Right hindlimb (tissue), 1 donor: ENCODE results near the gene ELAVL2.

Experiments
- DNase-seq: peaks from one replicate; pipeline ENCODE4 v3.0.0-alpha.2; 2018

Gene ELAVL2

DNA sequence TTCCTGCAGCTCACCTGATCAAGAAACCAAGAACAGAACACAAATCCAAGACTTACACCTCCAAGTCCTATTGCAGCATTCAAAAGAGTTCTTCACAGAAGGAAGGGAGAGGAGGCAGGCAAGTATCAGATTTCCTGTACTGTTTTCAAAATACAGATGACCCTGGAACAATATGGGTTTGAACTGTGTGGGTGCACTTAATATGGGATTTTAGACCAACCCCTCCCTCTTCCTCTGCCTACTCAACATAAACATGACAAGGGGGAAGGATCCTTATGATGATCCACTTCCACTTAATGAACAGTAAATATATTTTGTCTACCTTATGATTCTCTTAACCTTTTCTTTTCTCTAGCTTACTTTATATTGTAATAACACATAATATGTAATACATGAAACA, 104.6 kb downstream of the ELAVL2 start:
- DNase-seq = no peak

DNA sequence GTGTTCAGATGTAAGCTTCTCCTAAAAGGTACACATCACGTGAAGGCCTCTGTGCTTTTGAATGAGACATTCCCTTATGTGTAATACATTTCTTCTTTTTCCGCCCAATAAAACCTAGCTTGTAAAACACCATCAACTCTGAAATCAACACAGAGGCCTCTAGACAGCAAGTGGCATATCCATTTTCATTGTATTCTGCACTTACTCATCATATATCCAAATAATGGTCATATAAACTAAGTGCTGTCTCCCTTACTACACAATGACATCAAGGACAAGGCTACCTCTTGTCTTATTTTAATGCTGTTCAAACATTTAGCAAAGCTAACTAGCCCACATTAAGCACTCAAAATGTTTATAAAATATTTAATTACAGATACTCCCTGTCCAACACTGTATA, 108.5 kb downstream of the ELAVL2 start:
- no peak for DNase-seq

DNA sequence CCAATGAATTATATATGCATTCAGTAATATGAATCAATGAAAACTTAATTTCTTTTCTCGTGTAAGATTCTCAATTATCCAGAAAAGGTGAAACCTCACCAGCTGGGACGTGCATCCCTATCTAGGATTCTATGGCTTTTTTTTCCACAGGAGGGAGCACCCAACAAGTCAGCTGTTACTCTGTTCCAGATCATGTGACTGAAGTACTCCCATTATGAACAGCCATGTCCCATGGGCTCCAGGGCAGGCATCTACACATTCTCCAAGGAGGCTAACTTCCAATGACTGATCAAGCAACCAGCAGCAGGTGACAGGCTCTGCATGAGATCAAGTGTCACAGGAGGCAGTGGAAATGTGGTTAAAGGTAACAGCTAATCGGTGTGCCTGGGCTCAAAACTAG, 118.8 kb downstream of the ELAVL2 start:
- DNase-seq = no peak

DNA sequence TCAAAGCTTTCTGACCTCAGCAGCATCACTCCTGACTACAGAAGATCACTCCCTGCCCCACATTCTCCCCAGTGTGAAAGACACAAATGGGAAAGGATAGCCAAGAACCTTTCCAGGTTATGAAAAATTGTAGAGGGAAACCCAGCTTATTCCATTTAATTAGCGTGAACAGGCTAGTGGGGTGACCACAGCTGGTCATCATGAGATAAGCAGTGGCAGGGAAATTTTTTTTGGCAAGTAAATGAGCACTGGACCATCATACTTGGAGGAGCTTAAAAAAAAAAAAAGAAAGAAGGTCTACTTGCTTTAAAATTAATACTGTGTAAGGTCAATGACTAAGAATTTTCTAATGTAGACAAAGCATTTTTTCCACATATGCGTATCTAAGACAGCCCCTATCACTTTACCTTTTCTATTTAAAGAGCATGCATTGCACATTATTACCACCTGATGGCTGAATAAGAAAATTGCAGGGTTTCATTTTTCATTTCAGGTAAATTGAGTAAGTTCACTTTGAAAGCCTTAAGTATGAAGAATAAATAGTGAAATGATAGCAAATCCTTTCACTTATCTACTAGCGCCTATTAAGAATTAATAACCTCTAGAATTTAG, 123.6 kb downstream of the ELAVL2 start:
- DNase-seq = no peak

DNA sequence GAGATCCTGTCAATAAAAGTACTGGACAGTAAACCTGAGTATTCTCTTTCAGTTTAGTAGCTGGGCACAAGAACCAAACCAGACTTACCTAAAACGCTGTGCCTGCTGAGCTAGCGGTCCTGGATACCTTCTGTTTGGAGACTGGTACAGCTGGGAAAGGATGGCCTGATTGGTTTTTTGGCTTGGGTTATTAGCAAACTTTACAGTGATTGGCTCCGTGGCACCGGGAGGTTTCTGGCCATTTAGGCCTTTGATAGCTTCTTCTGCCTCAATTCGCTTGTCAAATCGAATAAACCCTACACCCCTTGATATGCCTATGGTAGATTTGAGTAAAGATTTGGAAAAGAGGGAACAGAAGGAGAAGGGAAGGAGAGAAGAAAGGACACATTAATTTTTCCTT, 124.7 kb downstream of the ELAVL2 start:
- DNase-seq = no peak

DNA sequence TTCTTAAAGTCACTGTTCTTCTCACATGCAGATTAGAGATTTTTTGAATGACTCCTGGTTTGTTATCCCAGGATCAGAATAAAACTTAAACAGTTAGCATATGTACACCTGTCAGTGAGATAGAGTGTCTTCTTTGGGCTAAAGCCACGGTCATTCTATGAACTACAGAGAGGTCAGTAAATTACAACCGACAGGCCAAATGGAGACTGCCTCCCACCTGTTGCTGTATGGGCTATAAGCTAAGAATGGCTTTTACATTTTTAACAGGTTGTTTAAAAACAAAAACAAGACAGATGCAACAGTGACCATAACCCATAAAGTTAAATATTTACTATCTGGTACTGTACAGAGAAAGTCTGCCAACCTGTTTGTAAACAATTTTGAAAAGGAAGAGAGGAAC, 125.7 kb downstream of the ELAVL2 start:
- DNase-seq = no peak

DNA sequence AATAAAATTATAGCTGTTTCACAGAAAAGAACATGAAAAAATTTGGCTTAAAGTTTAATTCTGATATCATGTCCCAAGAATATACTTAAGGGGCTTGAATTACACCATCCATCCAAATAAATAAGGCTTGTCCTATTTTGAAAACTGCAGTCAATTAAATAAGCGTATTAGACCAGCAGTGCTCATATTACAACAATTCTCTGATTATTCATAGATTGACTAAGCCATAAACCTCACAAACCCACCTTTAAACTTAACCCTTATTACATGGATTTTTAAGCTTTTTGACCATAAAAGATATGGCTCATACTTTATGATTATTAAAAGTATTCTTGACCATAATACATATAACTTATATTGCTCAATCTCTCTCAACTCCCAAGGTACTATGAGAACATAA, 127.9 kb downstream of the ELAVL2 start:
- DNase-seq = no peak

DNA sequence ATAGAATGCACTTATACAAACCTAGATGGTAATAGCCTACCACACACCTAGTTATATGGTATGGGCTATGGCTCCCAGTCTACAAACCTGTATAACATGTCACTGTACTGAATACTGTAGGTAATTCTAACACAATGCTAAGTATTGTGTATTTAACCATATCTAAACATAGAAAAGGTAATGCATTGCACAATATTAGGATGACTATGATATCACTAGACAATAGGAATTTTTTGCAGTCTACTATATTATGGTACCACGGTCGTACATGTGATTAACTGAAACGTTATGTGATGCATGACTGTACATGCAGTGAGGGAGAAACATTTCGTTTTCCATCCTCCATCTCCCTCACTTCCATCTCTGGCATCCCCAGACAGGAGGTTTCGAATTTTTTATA, 130.5 kb downstream of the ELAVL2 start:
- no peak for DNase-seq

DNA sequence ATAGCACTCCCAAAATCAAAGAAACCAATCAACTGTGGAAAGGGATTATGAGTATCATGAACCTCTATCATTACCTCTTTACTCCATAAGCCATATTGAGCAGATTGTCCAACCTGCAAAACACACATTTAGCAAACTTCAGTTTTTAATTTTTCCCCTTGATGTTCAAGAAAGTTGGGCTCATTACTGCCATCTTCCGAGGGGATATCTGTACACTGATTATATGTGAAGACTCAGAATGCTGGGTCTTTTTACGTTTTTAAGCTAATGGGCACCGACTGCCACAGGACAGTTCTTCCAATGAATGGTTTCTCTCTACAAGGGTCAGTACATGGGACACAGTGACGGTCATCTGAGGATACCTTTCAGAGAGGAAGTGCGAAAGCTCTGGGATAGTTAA, 132.7 kb downstream of the ELAVL2 start:
- no peak for DNase-seq

DNA sequence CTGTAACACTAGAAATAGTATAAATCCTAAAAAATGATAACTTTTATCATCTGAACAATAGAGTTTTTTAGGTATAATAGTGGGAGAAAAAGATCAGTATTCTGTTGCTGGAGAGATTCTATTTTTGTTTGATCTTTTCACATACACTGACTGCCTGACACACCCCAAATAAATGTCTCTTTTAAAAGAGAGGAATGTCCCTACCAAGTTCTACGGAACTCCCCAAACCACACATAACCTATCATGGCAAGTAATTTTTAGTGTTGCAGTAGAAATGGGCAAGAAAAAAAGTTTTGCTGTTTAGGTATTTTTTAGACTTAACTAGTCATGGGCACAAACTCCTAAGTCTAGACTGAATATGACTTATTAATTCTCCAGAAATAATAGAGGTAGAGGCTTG, 139.1 kb downstream of the ELAVL2 start:
- no peak for DNase-seq

DNA sequence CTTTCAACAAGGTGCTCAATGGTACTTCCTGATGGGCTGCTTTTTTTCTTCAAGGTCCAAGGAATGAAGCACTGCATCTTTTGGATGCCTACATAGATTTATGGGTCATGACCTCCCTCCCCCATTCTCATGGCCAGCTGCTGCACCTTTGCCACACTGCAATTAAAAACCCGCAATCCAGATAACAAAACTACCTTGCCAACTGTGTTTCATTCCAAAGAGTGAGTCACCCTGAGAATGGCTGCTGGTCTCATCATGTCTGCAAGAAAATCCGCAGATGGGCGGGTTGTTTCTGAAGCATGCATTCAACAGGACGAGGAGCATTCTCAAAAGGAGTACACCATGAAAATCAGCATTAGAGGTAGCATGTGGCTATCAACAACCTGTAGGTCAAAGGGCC, 139.8 kb downstream of the ELAVL2 start:
- no peak for DNase-seq

DNA sequence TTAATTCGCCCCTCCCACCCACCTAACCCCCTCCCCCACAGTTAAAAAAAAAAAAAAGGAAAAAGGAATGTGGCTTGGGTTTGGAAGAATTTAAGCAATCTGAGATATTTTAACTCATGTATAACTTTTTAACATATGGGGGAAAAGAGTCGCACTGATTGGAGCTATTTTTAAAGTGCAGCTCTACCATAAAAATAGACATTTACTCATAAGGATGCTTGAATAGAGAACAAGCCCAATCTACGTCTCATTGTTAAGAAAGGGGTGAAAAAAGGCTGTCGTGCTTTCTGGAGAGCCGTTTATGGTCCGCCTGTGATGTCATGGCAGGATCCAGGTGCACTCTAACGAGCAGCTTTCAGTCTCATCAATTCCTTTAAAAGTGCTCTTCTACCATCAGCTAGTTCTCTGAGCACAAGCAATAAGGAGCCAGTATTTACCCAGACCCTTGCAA, 142.4 kb downstream of the ELAVL2 start:
- DNase-seq = no peak

DNA sequence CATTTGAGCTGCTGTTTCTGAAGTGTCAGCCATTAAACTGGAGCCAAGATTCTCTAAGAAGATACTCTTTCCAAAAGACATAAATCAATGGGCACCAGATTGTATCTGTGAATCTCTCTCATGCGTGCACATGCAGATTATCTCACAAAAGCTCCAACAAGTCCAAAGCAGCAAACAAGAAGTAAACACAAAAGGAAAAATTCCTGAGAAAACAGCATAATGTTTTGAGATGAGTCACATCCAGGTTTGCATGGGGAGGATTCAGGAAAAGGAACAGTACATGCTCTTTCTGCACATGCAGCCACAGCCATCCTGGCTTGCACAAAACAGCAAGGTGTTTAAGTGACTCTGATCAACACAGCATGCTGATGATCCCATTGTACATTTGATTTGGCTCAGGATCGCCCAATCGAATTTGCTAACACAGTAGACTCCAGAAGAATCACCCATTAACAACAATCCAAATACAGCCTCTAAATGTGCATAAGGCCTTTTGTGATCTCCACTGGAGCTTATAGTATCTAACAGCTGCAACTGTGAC, 143.1 kb downstream of the ELAVL2 start:
- DNase-seq = no peak

DNA sequence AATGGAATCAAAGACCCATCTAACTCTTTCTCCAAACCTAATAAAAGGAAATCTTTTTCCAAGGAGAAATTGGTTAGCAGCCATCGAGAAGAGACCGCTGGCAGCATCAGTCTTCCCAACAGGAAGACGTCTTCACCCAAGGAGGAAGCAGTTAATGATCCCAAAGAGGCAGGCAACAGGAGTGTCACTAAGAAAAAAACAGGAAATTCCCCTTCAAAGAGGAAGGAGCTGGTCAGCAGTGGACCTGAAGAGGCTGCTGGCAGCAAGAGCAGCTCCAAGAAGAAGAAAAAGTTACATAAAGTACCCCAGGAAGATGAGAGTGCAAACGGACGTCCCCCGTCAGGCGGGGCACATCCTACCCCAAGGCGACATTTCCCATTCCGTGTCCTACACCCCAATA, 143.7 kb downstream of the ELAVL2 start:
- no peak for DNase-seq

DNA sequence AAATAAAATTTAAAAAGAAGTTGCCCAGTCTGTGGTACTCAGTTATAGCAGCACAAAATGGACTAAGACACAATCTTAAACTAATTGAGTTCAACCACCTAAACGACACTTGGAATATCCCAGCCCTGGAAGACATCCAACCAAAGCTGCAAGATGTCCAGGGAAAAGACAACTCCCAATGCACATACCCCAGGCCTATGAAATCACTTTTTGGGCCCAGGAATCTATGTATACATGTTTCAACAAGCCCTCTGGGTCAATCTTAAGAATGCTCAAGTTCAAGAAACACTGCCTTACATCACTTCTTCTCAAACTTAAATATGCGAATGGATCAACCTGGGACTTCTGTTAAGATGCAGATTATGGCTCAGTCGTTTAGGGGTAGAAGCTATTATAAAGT, 148.6 kb downstream of the ELAVL2 start:
- no peak for DNase-seq

DNA sequence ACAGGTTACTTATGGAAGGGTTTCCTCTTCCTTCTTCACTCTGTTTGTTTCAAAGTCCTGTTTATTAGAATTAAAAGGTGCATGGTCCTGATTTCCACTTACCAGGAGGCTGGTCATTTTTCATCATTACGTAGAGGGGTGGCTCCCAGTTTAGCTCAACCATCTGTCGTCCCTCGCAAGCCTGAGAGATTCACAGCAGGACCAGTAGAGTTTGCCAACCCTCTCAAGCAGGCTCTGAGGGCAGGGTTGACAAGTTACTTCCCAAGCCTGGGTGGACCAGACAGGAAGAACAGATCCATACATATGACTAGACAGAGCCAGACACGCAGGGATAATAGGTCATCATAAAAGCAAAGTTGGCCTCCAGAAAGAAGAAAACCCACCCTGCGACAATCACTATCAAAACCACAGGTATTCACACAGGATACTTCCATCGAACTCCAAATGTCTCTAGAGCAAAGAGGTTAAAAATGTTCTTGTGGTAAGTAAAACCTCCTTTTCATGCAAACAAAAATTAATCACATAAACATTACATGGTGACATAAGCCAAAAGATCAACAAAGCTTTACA, 151.9 kb downstream of the ELAVL2 start:
- no peak for DNase-seq

DNA sequence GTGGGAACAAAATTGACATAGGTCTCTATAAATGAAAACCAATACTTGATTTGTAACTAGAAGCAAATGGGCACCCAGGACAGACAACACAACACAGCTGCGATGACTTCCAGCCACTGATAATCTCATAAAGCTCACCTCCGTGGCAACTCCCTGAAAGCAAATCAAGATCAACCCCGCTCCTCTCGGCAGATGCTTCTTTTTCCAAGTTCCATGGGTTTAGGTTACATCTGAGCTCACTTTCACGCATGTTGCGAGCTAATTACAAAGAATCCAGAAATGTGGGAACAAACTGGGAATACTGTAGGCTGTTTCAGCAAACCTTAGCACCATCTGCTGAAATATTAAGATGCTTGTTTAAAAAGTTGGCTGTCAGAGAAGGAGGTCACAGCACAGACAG, 153.9 kb downstream of the ELAVL2 start:
- no peak for DNase-seq

DNA sequence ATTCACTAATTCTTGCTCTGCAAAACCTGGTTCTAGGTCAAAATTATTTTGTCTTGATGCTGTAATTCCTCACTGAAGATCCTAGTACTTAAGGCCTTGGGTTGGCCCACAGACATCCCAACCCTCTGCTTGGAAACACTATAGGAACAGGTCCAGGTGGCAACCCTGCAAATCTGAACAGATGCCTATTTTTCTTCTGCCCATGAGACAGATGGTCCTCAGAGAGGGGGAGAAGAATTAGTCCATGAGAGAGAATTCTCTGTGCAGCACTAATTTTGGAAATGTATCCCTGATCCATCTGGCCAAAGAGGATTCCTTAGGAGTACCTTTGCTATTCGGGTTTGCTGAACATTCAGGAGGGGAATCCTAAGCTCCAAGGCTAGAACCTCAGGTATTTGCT, 156.3 kb downstream of the ELAVL2 start:
- no peak for DNase-seq

DNA sequence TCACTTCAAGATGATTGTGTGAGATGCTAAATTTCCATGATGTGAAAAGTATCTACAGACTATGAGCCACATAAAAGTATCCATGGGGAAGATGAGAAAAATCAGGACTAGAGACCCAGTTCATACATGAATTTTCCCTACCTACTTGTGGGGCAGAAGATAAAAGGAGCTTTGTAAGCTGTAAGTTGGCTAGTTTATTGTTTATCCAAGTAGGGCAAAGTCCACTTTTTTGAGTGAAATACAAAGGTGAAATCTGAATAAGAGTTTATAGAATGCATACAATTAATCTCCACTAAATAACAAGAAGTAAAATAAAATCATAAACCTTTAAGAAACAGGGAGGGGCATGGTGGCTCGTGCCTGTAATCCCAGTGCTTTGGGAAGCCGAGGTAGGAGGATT, 160.4 kb downstream of the ELAVL2 start:
- DNase-seq = no peak

DNA sequence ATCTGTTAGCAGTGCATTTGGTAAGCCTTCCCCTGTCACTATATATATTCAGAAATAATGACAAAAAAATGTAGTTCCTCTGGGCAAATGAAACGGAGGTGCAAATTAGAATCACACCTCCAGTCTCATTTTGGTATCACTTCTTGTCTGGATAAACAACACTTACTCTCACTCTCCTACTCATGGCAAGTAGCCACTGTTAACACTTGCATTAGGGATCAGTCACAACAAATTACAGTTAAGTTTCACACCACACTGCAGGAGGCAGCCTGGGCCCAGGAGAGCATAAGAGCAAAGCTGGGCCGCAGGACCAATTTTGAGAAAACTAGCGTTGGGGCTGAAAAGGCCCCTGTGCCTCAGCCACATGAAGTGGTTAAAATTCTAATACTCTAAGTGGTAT, 161.0 kb downstream of the ELAVL2 start:
- no peak for DNase-seq

DNA sequence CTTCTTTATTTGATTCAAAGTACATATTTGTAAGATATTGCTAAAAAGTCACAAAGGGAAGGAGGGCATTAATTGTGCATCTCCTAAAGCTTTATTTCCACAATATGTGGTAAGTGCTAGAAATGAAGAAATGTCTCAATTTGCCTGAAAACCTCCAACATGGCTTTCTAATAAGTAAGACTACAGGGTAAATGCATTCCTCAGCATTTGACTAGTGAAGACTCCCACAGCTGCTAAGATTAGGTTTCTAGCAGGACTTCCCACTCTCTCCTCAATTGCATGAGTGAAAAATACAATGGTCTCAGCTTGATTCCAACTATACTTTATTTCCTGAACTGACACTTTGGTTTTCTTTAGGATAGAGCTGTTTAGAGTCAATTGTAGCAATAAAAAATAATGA, 162.1 kb downstream of the ELAVL2 start:
- no peak for DNase-seq

DNA sequence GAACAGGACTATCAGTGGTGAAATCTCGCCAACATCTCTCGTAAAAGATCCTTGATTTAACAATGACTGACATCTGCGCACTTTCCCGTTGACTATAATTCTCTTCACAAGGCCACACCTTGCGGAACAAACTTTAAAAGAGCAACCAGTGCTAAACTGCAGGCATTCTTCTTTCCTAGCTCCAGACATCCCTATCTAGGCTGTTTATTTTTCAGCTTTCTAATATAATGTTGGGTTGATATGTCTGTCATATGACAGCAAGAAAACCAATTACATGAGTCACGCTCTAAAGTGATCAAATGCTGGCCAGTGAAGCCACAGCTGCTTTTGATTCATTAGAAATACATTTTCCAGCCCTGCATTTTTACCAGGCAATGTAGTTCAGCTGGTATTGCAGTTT, 162.5 kb downstream of the ELAVL2 start:
- no peak for DNase-seq

DNA sequence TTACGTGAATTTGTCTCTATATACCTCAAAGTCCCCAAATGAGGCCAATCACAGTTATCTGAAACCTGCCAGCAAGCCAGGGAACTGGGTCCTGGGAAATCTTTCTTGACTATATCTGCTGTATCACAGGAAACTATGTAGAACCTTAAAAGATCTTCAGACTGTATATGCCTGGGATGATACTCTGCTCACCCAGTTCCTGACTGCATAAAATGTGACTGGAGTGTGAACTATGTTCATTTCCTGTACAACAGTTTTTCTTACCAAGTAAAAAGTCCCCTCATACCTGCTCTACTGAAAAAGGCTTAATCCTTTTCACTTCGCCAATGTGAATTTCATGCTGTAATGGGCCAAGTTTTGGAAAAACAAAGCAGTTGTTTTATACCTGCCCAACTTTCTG, 162.9 kb downstream of the ELAVL2 start:
- no peak for DNase-seq

DNA sequence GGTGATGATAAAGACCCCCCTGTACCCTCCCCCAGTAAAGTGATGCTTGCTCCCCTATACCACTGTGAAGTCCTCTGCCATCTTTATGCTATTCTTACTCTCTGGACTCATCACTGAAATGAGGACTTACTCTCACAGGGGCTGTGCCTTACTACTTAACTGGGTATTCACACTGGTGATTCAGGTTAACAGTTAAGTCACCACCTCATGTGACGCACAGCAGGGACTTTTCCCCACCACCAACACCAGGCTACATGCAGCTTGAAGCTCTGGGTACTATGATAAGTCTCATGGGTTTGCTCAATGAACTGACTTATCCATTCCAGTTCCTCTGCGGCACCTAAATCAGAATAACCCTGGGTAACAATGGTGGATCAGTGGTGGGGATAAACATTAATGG, 163.7 kb downstream of the ELAVL2 start:
- DNase-seq = no peak

DNA sequence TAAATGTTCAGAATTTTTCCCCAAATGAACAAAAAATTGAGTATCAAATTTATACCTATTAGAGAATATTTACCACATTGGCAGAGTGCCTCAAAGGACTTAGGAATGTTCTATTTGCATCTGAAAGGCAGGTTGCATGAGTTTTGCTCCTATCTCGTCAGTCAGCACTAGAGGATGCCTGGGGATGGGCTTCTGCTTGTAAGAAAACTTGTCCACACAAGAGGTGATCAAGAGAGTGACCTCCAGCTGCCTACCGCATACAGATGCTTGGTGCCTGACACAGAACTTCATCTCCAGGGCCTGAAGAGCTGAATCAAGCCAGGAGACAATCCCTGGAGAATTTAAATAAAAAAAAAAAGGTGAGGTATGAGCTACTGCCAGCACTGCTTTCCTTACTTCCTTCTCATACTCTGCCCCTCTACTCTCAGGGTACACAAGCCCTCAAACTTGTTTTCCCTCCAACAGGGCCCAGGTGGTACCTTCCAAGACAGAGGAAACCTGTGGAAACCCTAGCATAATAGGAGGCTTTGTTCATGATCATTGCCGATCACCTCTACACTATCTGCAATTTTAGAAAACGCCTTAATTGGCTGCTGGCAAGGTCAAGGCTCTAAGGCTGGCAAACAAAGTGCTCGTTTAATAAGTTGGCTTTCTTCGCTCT, 166.6 kb downstream of the ELAVL2 start:
- no peak for DNase-seq
